GM12873 (cell line): Measurements from ENCODE around the gene ARID5B.

Source experiments
- CTCF ChIP-seq: IDR thresholded peaks from 2 replicates; pipeline ENCODE4 v1.5.1; 2012; ENCODE audit warnings: low read depth, mild to moderate bottlenecking, moderate library complexity, low read length, control low read depth; ENCODE audit not compliant: insufficient read depth; ENCODE audit errors: missing control alignments

ARID5B gene

GRCh38 chr10:61989995-61990760 lies 88.7 kb downstream of the ARID5B start:
- no peak for TF ChIP-seq CTCF

GRCh38 chr10:61990761-61991135 lies 89.2 kb downstream of the ARID5B start:
- TF ChIP-seq CTCF: no peak

- TF ChIP-seq CTCF: no peak
Measured at GRCh38 chr10:61991166-61991565, 89.7 kb downstream of the ARID5B start.

- TF ChIP-seq CTCF: no peak
Measured at GRCh38 chr10:61992059-61992460, 90.6 kb downstream of the ARID5B start.

- no peak for TF ChIP-seq CTCF
Measured at GRCh38 chr10:61992671-61993668, 91.5 kb downstream of the ARID5B start.

GRCh38 chr10:61993711-61994401 lies 92.4 kb downstream of the ARID5B start:
- TF ChIP-seq CTCF: no peak
